Measurements from ENCODE around the gene CEACAM18.

DNA sequence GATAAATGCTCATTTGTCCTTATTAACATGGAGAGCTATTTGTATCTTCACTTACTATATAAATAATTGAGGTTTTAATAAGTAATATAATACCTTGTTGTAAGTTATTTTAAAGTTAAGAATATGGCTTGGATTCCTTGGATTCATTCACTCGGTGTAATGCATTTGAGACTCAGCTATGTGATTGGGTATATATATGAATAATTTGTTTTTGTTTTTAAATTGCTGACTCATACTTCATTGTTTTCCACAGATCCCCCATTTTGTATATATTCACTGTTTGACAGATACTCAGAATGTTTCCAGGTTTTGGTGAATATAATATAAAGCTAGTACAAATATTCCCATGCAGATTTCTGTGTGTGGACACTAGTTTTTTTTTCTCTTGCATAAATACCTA is 6.8 kb upstream of the CEACAM18 start:
- TF ChIP-seq, protein P1, sequence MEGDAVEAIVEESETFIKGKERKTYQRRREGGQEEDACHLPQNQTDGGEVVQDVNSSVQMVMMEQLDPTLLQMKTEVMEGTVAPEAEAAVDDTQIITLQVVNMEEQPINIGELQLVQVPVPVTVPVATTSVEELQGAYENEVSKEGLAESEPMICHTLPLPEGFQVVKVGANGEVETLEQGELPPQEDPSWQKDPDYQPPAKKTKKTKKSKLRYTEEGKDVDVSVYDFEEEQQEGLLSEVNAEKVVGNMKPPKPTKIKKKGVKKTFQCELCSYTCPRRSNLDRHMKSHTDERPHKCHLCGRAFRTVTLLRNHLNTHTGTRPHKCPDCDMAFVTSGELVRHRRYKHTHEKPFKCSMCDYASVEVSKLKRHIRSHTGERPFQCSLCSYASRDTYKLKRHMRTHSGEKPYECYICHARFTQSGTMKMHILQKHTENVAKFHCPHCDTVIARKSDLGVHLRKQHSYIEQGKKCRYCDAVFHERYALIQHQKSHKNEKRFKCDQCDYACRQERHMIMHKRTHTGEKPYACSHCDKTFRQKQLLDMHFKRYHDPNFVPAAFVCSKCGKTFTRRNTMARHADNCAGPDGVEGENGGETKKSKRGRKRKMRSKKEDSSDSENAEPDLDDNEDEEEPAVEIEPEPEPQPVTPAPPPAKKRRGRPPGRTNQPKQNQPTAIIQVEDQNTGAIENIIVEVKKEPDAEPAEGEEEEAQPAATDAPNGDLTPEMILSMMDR (IDR thresholded peaks at IDR 0.05), result no peak
- no peak for TF ChIP-seq POLR2A (IDR thresholded peaks at IDR 0.05; ENCODE audit: low read depth)
